Right atrium auricular region (tissue), 2 donors: ENCODE measurements around the gene GTF2H2. TPM values are rescaled to one million over a fixed set of nuclear protein-coding genes. Genes with fewer than 3 reads are reported as not detected.
"Not testable (repeated sequence)": the region's sequence is repeated elsewhere in the genome, so short reads cannot be mapped to it uniquely, and the experiment has no call there.

ENCODE experiments used
- DNase-seq: peaks from one replicate; pipeline ENCODE4 v3.0.0-alpha.2; 2019; ENCODE audit warnings: low spot score
- H3K27ac ChIP-seq, 2 donors: fragments of 200-600 bp; sonication (generic); 1 replicate in 1 of 2; 2 replicates in 1 of 2; pipeline ENCODE4 v1.5.1; 2016 to 2019
- H3K27me3 ChIP-seq, 2 donors: fragments of 200-600 bp; sonication (generic); one replicate each; pipeline versions ENCODE4 v1.5.1 to v1.6.0; 2017 to 2019
- H3K36me3 ChIP-seq: fragments of 200-600 bp; sonication (generic); one replicate; pipeline ENCODE4 v1.5.1; 2016
- H3K4me1 ChIP-seq, 2 donors: fragments of 200-600 bp; sonication (generic); one replicate each; pipeline versions ENCODE4 v1.5.1 to v1.6.0; 2017 to 2019
- H3K4me3 ChIP-seq, 2 donors: fragments of 200-600 bp; sonication (generic); 1 replicate in 1 of 2; 2 replicates in 1 of 2; pipeline ENCODE4 v1.5.1; 2017 to 2019; ENCODE audit warnings: mild to moderate bottlenecking in 1 of 2, moderate library complexity in 1 of 2
- H3K9me3 ChIP-seq, 2 donors: fragments of 200-600 bp; sonication (generic); one replicate each; pipeline ENCODE4 v1.5.1; 2019
- CTCF ChIP-seq, 2 donors: fragments of 200-600 bp; sonication (generic); IDR thresholded peaks; one replicate each; pipeline ENCODE4 v1.5.1; 2019; ENCODE audit warnings: antibody characterized with exemption in 2 of 2
- total RNA-seq, 2 donors: library from RNA; depleted of rRNA; stranded (reverse); fragments of >200 nt; gene quantifications; one replicate each; pipeline ENCODE4 v1.1.0, GENCODE V29; 2016

GTF2H2 gene
- total RNA-seq, 2 donors from 2014 or later, result 8.8 to 10.4 TPM

GRCh38 chr5:71031046-71031776, 36.3 kb downstream of the GTF2H2 start:
- H3K4me3 ChIP-seq, DNase-seq, H3K9me3 ChIP-seq, H3K36me3 ChIP-seq, H3K27me3 ChIP-seq, H3K4me1 ChIP-seq, H3K27ac ChIP-seq: not testable (repeated sequence)

GRCh38 chr5:71025289-71025953, 42.1 kb downstream of the GTF2H2 start, which contains the start of gene NAIP:
TSS of gene NAIP (minus strand) at chr5:71025339. CDS start at chr5:71012915, 12,424 bp downstream.
- H3K4me1 ChIP-seq, result not testable (repeated sequence)

GRCh38 chr5:71020643-71021042, 46.8 kb downstream of the GTF2H2 start:
- H3K4me1 ChIP-seq, H3K27ac ChIP-seq, H3K4me3 ChIP-seq, DNase-seq, H3K9me3 ChIP-seq, H3K36me3 ChIP-seq, H3K27me3 ChIP-seq: not testable (repeated sequence)

More at GRCh38 chr5:71025289-71025953, 42.1 kb downstream of the GTF2H2 start, which contains the start of gene NAIP:
- H3K9me3 ChIP-seq, H3K27me3 ChIP-seq, H3K4me3 ChIP-seq, DNase-seq, H3K36me3 ChIP-seq, H3K27ac ChIP-seq: not testable (repeated sequence)

GRCh38 chr5:71018376-71019005, 49.0 kb downstream of the GTF2H2 start:
- not testable (repeated sequence) for DNase-seq, H3K4me1 ChIP-seq, H3K4me3 ChIP-seq, H3K9me3 ChIP-seq, H3K36me3 ChIP-seq, H3K27ac ChIP-seq, H3K27me3 ChIP-seq

GRCh38 chr5:71014176-71014575, 53.3 kb downstream of the GTF2H2 start:
- Histone ChIP-seq H3K27ac (no peak overlapping the region), H3K9me3 (no peaks in the 10 kb centered on the region), H3K4me1 (no peaks in the 10 kb centered on the region), H3K4me3 (no peak overlapping the region), H3K27me3 (no peaks in the 10 kb centered on the region), H3K36me3 (no peaks in the 10 kb centered on the region)
- TF ChIP-seq CTCF (IDR thresholded peaks at IDR 0.05), result no peak
- DNase-seq, result no peak

- Histone ChIP-seq H3K27ac (no peak overlapping the region), H3K36me3 (no peaks in the 10 kb centered on the region), H3K4me3 (no peak overlapping the region), H3K9me3 (no peaks in the 10 kb centered on the region), H3K27me3 (no peaks in the 10 kb centered on the region), H3K4me1 (no peaks in the 10 kb centered on the region)
- TF ChIP-seq CTCF (IDR thresholded peaks at IDR 0.05), result no peak
- DNase-seq, result no peak
Measured at GRCh38 chr5:71013575-71013974, 53.9 kb downstream of the GTF2H2 start.

GRCh38 chr5:71011194-71011792, 56.2 kb downstream of the GTF2H2 start:
- Histone ChIP-seq H3K4me3 (no peak overlapping the region), H3K27me3 (no peaks in the 10 kb centered on the region), H3K9me3 (no peaks in the 10 kb centered on the region), H3K4me1 (no peaks in the 10 kb centered on the region), H3K27ac (no peak overlapping the region), H3K36me3 (no peaks in the 10 kb centered on the region)
- no peak for DNase-seq
- TF ChIP-seq CTCF (IDR thresholded peaks at IDR 0.05), result no peak

- H3K4me1 ChIP-seq, H3K36me3 ChIP-seq, H3K27ac ChIP-seq, H3K9me3 ChIP-seq, DNase-seq, H3K27me3 ChIP-seq, H3K4me3 ChIP-seq: not testable (repeated sequence)
Measured at GRCh38 chr5:71006983-71007382, 60.5 kb downstream of the GTF2H2 start.
